Measurements from ENCODE around the gene XRCC6. TPM values are rescaled to one million over a fixed set of nuclear protein-coding genes. Genes with fewer than 3 reads are reported as not detected.
"Not testable (repeated sequence)": the region's sequence is repeated elsewhere in the genome, so short reads cannot be mapped to it uniquely, and the experiment has no call there.

Gene XRCC6
- total RNA-seq = 100 to 1,000 TPM; 236 to 277 (median 258) TPM

DNA sequence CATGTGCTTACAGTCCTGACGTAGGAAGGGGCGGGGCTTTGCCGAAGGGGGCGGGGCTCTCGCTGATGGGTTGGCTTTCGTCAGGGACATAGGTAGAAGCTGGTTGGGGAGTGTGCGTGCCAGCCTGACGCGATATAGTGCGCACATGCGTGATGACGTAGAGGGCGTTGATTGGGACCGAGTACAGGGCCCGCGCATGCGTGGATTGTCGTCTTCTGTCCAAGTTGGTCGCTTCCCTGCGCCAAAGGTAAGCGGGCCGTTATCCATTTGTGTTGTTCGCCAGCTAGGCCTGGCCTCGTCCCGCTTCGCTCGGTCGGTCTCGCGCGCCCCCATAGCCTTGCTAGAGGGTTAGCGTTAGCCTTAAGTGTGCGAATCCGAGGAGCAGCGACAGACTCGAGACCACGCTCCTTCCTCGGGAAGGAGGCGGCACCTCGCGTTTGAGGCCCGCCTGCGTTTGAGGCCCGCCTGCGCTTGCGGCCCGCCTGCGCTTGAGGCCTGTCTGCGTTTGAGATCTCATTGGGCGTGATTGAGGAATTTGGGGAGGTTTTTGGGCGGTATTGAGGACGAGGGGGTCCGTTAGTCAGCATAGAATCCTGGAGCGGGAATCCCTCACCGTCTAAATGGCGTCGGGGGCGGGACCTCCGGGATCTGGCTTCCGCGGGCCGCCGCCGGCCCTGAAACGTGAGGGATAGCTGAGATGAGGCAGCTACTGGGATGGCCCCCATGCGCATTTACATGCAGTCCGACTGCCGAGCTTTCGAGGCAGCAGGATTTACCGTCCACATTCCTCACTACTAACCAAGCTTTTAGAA is at the start of gene XRCC6:
TSS of gene XRCC6 (plus strand) at position 197 of the 812 bp plus-strand sequence. CDS start 710 bp downstream, outside the sequence.
- H3K36me3 ChIP-seq = peaks cover 0 to 43% of the 10 kb centered on the region in 2 donors
- 0% methylated on average over 13 to 20 of the region's 70 CpGs for WGBS, 2 donors (ENCODE audit: low coverage in 1 of 2)
- peak within 1 kb of the TSS; percentile 89 to 93 for H3K4me3 ChIP-seq
- TF ChIP-seq, protein P1, sequence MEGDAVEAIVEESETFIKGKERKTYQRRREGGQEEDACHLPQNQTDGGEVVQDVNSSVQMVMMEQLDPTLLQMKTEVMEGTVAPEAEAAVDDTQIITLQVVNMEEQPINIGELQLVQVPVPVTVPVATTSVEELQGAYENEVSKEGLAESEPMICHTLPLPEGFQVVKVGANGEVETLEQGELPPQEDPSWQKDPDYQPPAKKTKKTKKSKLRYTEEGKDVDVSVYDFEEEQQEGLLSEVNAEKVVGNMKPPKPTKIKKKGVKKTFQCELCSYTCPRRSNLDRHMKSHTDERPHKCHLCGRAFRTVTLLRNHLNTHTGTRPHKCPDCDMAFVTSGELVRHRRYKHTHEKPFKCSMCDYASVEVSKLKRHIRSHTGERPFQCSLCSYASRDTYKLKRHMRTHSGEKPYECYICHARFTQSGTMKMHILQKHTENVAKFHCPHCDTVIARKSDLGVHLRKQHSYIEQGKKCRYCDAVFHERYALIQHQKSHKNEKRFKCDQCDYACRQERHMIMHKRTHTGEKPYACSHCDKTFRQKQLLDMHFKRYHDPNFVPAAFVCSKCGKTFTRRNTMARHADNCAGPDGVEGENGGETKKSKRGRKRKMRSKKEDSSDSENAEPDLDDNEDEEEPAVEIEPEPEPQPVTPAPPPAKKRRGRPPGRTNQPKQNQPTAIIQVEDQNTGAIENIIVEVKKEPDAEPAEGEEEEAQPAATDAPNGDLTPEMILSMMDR (IDR thresholded peaks at IDR 0.05) = no peak
- TF ChIP-seq POLR2A (IDR thresholded peaks at IDR 0.05) = peak; percentile 66 to 84
- peak; percentile 93 for TF ChIP-seq POLR2AphosphoS5 (IDR thresholded peaks at IDR 0.05)
- TF ChIP-seq EP300 (IDR thresholded peaks at IDR 0.05) = no peak
- H3K9me3 ChIP-seq = no peaks in the 10 kb centered on the region
- peak within 1 kb of the TSS; percentile 86 to 99 (median 97) for H3K27ac ChIP-seq
- no peaks in the 10 kb centered on the region for H3K27me3 ChIP-seq
- peak; percentile 98 for ATAC-seq
- peaks cover 3 to 41% (median 7%) of the 10 kb centered on the region in 3 donors for H3K4me1 ChIP-seq

DNA sequence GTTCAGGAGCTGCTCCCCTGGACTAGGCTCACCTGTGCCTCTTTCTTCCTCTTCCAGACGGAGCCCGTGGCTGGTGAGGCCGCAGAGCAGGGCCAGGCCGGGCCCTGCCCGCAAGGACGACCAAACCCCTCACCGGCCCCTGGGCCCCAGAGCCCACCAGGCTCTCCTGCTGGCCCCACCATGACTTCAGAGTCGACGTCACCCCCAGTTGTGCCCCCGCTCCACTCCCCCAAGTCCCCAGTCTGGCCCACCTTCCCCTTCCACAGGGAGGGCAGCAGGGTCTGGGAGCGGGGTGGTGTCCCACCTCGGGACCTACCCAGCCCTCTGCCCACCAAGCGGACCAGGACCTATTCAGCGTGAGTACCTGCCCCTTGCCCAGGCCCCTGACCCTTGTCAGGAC is 49.3 kb upstream of the XRCC6 start:
- TF ChIP-seq POLR2A (IDR thresholded peaks at IDR 0.05) (no peak), EP300 (IDR thresholded peaks at IDR 0.05) (no peak), POLR2AphosphoS5 (IDR thresholded peaks at IDR 0.05) (no peak)
- TF ChIP-seq, protein P1 (IDR thresholded peaks at IDR 0.05) = no peak
- Histone ChIP-seq H3K4me3 (no peak overlapping the region), H3K4me1 (peaks cover 0 to 28% (median 5%) of the 10 kb centered on the region in 3 donors), H3K9me3 (no peaks in the 10 kb centered on the region), H3K27me3 (no peaks in the 10 kb centered on the region), H3K27ac (no peak overlapping the region), H3K36me3 (peaks cover 0 to 10% of the 10 kb centered on the region in 2 donors)
- 89 to 91% methylated on average over 4 to 5 of the region's 14 CpGs for WGBS, 2 donors (ENCODE audit: low coverage in 1 of 2)
- ATAC-seq = no peak

DNA sequence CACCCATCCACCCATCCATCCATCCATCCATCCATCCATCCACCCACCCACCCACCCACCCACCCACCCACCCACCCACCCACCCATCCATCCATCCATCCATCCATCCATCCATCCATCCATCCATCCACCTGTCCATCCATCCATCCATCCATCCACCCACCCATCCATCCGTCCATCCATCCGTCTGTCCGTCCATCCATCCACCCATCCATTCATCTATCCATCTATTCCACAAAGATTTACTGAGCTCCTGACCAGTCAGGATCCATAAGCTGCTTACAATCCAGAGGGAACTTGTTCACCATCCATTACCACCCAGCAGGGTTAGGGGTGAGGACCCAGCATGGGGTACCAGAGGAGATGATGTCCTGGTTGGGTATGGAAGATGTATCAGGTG is 48.8 kb upstream of the XRCC6 start:
- not testable (repeated sequence) for ATAC-seq, H3K4me3 ChIP-seq, H3K27ac ChIP-seq, H3K27me3 ChIP-seq, H3K9me3 ChIP-seq
- 92 to 100% methylated on average over 1 to 3 of the region's 3 CpGs for WGBS, 2 donors (ENCODE audit: low coverage in 1 of 2)
- peaks cover 0 to 15% of the 10 kb centered on the region in 2 donors for H3K36me3 ChIP-seq
- peaks cover 0 to 23% (median 5%) of the 10 kb centered on the region in 3 donors for H3K4me1 ChIP-seq

DNA sequence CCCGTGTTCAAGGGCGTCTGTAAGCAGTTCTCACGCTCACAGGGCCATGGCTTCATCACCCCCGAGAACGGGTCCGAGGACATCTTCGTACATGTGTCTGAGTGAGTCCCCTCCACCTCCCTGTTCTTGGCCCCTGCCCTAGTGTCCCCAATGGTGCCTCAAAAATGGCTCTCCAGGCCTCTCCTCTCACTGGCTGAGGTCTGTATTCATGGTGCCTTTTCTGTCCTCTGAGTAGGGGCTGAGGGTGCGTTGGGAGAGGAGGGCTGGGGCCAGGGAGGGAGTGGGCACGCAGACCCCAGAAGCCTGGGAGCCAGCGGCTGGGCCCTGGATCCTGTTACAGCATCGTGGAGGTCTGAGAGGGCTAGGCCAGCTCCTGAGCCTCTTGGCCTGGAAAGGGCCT is 47.4 kb upstream of the XRCC6 start:
- H3K9me3 ChIP-seq = no peaks in the 10 kb centered on the region
- 96% methylated on average over 4 of the region's 11 CpGs; no CpG with 5 or more reads in 1 of the 2 donors for WGBS, 2 donors (ENCODE audit: low coverage in 1 of 2)
- ATAC-seq = no peak
- no peaks in the 10 kb centered on the region for H3K27me3 ChIP-seq
- H3K27ac ChIP-seq = no peak overlapping the region
- TF ChIP-seq, protein P1 (IDR thresholded peaks at IDR 0.05) = no peak
- TF ChIP-seq EP300 (IDR thresholded peaks at IDR 0.05) = no peak
- no peak for TF ChIP-seq POLR2AphosphoS5 (IDR thresholded peaks at IDR 0.05)
- no peak for TF ChIP-seq POLR2A (IDR thresholded peaks at IDR 0.05)
- no peak overlapping the region for H3K4me3 ChIP-seq
- H3K4me1 ChIP-seq = peaks cover 0 to 19% (median 5%) of the 10 kb centered on the region in 3 donors
- peaks cover 0 to 29% of the 10 kb centered on the region in 2 donors for H3K36me3 ChIP-seq

DNA sequence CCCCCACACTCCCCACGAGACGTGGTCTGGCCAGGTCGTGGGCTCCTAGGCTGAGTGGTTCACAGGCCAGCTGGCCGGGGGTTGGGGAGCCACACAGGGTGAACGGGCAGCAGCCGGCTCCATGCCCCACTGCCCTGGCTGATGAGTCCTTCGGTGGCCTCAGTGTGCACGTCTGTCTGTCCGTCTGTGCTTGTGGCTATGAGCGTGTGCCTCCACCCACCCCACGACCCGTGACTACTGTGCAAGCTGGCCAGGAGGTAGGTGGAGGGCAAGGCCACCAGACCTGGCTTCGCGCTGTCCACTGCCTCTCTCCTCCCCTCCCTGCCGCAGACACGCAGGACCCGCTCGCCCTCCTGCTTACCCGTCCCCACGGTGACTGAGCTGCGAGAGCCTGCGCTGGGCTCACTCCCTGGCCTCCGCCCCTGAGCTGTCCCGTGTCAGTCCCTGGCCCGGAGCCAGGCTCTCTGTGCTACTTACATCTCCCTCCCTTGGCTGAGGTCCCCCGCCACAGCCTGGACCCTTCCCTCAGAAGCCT is 46.2 kb upstream of the XRCC6 start:
- Histone ChIP-seq H3K4me3 (no peak overlapping the region), H3K36me3 (peaks cover 0 to 41% of the 10 kb centered on the region in 2 donors), H3K27ac (peak overlapping the region in 3 of 4 donors; percentile 53 to 71 (median 62)), H3K27me3 (no peaks in the 10 kb centered on the region), H3K9me3 (no peaks in the 10 kb centered on the region), H3K4me1 (peaks cover 0 to 19% (median 5%) of the 10 kb centered on the region in 3 donors)
- no peak for TF ChIP-seq POLR2AphosphoS5 (IDR thresholded peaks at IDR 0.05)
- no peak for TF ChIP-seq POLR2A (IDR thresholded peaks at IDR 0.05)
- TF ChIP-seq, protein P1 (IDR thresholded peaks at IDR 0.05) = no peak
- no peak for TF ChIP-seq EP300 (IDR thresholded peaks at IDR 0.05)
- WGBS, 2 donors (ENCODE audit: low coverage in 1 of 2) = 22% methylated on average over 11 of the region's 26 CpGs; no CpG with 5 or more reads in 1 of the 2 donors
- peak; percentile 74 for ATAC-seq
